GM18517 (cell line): ENCODE measurements around the gene UACA.

ENCODE experiments used
- ATAC-seq: cut with Tn5 transposase; IDR thresholded peaks from one replicate; pipeline ENCODE4 v1.9.1; 2021; ENCODE audit warnings: mild to moderate bottlenecking, moderate library complexity; ENCODE audit not compliant: unreplicated experiment

UACA gene

GRCh38 chr15:70783610-70784022, 20.3 kb upstream of the UACA start:
- no peak for ATAC-seq

DNA sequence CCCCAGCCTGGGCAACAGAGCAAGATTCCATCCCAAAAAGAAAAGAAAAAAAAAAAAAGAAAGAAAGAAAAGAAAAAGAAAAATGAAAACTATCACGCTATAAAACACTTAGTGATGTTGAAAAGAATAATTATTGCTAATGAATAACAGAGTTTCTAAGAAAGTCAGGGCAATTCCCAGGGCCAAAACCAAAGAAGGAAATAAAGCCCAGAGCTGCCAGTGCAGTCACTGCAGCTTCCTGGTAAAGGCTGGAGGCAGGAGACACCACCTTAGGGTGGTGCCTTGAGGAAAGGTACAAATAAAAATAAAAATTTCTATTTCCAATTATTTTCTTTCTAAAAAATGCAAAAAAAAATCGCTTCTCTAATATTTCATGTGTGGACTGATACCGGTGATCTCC, 19.7 kb upstream of the UACA start:
- ATAC-seq = no peak

- no peak for ATAC-seq
Observed at GRCh38 chr15:70781236-70781635, 17.9 kb upstream of the UACA start.

DNA sequence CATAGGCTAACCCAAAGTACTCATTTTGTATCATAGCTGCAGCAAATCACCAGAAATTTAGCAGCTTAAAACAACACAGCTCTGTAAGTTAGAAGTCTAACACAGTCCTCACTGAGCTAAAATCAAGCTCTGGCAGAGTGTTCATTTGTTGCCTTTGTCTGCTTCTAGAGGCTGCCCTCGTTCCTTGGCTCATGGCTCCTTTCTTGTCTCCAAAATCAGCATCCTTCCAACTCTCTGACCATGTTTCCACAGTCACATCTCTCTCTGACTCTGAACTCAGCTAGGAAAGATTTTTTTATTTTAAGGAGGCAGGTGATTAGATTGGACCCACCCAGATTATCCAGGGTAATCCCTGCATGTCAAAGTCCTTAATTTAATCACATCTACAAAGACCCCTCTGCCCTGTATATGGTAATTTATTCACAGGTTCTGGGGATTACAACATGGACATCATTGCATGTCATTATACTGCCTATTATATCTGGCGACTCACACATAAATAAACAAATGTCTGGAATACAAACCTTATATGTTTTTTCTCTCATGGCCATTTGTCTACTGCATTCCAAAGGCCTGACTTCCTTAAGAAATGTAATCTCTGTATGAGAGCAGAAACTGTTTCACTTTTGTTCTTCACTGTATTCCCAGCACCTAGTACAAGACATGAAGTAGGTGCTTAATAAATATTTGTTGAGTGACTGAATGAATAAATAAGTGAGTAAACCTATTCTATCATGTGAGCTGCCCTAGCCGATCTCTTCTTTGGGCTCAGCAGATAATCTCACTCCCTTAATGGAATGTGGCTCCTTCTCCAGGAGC, 15.1 kb upstream of the UACA start:
- ATAC-seq = no peak

- ATAC-seq = no peak
Observed at GRCh38 chr15:70777170-70777926, 14.0 kb upstream of the UACA start.

DNA sequence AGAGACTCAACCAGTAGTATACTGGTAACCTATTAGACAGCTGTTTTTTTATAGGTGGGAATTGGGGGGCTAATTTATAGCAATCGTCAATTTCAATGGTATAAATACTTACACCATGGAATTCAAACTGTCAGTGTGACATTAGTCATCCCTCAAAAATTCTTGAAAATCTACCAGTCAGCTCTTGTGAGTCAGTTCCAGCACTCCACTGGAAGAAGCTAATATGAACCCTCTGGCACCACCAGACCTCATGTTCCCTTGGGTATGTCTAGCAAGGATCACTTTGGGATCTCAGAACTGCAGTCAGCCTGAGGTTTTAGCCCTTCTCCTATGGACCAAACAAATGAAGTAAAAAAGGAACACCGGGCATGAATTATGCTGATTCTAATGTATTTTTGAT, 11.8 kb upstream of the UACA start:
- ATAC-seq = no peak

DNA sequence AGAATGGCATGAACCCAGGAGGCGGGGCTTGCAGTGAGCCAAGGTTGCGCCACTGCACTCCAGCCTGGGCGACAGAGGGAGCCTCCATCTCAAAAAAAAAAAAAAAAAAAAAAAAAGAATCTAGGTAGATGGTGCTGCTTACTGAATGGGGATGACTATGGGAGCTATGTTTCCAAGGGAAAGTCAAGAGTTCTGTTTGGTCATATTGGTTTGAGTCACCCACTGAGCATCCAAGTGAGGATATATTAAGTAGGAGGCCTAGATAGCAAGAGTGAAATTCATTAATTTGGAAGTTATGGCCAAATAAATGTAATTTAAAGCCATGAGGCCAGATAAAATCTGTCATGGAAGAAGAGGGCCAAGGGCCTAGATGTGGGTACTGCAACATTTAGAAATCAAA, 9.0 kb upstream of the UACA start:
- no peak for ATAC-seq

DNA sequence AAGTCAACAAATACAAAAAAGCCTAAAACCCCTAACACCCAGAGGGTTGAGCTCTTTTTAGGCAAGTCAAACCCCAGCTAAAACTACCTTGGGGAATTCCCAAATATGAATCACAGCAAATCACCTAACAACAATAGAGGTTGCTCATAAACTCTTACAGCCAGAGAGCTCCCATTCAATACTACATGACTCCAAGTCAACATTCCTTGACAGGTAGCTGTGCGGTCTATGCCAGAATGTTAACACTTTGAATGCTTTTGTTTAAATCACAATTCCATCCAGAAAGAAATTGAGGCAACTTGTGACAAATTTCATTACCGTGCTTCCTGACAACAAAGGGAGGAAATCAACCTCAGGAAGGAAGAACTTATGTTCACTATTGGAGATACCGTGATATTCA, 7.5 kb upstream of the UACA start:
- no peak for ATAC-seq

GRCh38 chr15:70768257-70768883, 5.0 kb upstream of the UACA start:
- ATAC-seq = no peak

DNA sequence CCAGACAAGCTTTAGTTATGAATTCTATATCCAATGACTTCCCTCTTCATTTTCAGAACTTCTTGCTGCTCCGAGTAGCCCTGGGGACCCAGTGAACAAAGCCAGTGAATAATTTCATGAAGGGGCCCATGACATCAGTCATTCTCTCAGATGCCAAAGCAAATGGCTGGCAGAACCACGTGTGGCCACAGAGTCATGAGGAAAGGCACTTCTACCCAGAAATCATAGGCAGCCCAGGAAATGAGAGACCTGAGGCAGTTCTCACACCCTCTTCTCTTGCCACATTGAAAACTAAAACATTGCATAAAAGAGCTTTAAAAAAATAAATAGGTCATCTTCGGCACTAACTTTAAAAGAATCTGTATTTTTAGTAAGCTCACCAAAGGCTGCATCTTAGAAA, 4.3 kb upstream of the UACA start:
- ATAC-seq = no peak

DNA sequence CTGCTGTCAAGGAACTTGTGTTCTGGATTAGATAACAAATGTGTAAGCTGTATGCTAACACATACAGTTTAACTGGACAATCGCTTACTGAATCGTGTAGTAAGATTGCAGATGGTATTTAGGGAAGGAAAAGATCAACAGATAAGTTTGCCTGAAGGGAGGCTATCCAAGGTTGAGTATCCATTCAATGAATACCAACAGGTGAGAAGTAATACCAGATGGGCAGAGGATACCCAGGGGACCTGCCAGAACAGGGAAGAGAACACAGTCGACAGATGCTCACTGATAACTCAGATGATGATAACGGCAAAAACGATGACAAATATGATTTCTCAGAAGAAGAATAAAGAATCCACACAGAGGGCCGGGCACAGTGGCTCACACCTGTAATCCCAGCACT, 3.2 kb upstream of the UACA start:
- no peak for ATAC-seq

- no peak for ATAC-seq
Observed at GRCh38 chr15:70765504-70766281, 2.3 kb upstream of the UACA start.

DNA sequence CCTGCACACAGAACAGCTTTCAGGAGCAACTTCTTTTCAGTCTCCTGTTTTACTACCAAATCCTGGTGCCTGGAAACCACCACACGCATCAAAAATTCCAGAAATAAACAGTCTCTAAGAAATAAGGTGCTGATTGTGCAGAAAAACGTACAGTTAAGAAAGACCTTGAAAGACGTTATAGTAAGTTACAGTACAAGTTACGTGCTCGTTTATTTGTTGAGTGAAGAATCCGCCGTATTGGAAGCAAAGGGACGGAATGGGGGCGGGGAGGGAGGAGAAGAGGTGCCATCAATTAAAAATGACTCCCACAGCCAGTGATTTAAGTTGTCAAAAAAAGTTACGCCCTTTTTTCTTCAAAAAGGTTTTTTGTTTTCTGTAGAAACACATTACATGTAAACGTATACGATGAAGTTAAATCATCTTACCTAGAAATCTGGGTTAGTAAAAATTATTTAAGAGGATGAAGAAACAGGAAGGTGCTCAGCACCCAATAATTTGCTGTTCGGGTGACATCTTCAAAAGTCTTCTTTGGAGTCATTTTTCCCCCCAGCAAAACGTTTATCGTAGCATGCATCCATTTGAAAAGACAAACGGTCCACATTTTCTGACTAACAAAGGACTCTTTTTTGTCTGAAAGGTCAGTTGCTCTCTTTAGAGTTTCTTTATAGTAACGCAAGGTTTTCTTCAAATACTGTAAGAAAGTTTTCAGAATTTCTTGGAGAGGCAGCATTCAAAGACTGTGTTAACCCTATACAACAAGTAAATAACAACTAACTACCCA, 782 bp upstream of the UACA start:
- ATAC-seq = no peak

DNA sequence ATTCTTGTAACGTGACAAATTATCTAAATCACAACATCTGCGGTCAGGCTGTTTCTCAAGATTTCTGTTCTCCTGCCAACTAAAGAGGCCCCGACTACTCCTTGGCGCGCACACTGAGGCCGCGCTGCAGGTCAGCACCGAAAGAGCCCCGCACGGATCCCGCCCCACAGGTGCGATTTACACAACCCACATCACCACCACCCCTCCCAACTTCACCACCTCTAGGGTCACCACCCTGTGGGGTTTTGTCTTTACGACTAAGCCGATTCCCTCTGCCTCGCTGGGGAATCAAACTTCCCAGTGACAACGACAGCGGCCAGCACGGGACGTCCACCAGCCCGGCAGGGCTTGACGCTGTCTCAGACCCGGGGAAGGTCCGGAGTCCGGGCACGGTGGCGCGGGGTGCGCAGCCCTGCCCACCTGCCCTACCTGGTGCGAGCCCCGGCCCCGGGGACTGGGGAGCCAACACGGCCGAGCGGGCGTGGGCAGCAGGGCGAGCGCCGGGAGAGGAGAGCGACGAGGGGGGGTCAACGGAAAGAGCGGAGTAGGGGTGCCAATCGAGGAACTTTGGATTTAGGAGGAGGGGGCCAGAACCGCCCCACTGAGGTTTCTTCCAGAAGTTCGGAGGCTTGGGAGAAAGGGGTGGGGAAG, 764 bp downstream of the UACA start:
- no peak for ATAC-seq

DNA sequence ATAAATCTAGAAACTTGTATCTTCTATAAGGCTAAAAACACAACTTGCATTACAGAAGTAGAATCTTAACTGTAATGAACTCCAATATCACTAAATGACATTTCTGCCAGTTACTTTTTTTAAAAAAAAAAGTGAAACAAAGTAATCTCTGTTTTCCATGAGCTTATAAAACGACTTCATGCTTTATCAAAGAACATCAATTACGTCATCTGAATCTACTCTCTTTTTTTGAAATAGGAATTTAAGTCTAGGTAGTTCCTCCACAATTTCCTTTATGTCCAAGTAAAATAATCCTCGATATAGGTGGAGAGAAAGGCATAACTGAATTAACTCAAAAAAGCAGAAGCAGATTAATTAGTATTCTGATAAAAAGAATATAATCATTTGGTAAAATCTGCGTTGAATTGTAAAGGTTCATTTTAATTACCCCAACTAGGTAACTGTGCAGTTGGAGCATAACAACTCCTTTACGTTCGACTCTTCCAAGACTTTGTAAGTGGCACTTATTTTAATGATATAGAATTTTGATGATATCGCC, 1.4 kb downstream of the UACA start:
- no peak for ATAC-seq

DNA sequence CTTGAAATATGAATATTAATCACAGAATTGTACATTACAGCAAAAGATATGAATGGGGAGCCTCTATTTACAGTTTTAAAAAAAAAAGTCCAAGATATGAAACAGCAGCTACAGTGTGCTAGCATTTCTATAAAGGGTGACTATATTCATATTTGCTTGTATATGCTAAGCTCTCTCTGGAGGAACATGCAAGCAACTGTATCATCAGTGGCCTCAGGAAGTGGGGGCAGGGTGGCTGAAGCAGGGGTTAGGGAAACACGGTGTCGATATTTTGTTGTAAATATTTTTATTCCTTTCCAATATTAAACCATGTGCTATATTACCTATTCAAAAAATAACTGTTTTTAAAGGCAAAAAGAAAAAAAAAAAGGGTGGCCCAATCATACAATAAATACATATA, 2.3 kb downstream of the UACA start:
- no peak for ATAC-seq

- no peak for ATAC-seq
Observed at GRCh38 chr15:70758790-70759462, 4.4 kb downstream of the UACA start.

GRCh38 chr15:70757627-70758026, 5.7 kb downstream of the UACA start:
- ATAC-seq = no peak

DNA sequence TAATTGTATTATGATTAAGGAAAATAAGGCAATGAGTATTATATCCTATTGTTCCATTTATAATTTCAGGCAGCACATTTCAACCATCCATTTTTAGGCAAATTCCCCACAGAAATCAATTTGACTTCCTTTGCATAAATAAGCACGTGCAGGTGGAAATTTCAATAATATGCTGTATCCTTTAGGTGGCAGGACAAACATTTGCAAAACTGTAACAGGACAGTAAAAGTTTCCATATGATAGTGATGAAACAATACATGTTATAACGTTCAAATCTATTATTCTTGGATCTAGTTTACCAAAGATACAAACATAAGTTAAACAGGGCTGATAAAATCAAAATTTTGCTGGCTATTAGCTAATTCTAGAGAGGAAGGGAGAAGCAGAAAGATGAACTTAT, 8.5 kb downstream of the UACA start:
- no peak for ATAC-seq
